NCI-H1105 (cell line): ENCODE results near the gene SLC9C2.

ENCODE experiments used
- DNase-seq: peaks from one replicate; lab custom pipeline; 2025; lab: John Stamatoyannopoulos, UW

Gene SLC9C2

GRCh38 chr1:173451981-173452380 is 150.9 kb downstream of the SLC9C2 start:
- DNase-seq = peak; percentile 6
